Cortex of kidney (tissue), 1 donor: ENCODE data around the gene U2AF1L4.

Source experiments
- DNase-seq: peaks from one replicate; lab custom pipeline; 2025; lab: John Stamatoyannopoulos, UW

The U2AF1L4 gene

DNA sequence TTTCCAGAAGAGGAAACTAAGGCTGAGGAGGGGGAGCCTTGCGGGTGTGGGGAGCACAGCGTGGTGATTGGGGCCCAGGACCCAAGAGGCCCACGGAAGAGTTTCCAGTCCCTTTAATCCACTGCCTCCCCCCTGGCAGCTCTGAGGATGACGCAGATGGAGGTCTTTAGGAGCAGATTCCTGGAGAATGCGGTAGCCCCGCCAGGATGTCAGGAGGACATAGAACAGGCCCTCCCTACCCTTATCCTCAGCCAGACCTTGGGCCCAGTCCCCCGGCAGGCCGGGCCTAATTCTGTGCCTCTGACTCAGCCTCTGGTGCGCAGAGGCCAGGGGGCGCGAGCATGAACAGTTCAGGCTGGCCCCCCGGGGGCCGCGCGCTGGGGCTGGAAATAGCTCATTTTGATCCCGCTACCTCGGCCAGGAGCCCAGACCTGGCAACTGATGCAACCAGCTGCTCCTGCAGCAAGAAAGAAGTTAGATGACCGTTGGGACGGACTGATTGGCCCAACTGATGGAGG lies 12.1 kb upstream of the U2AF1L4 start:
- no peak for DNase-seq

DNA sequence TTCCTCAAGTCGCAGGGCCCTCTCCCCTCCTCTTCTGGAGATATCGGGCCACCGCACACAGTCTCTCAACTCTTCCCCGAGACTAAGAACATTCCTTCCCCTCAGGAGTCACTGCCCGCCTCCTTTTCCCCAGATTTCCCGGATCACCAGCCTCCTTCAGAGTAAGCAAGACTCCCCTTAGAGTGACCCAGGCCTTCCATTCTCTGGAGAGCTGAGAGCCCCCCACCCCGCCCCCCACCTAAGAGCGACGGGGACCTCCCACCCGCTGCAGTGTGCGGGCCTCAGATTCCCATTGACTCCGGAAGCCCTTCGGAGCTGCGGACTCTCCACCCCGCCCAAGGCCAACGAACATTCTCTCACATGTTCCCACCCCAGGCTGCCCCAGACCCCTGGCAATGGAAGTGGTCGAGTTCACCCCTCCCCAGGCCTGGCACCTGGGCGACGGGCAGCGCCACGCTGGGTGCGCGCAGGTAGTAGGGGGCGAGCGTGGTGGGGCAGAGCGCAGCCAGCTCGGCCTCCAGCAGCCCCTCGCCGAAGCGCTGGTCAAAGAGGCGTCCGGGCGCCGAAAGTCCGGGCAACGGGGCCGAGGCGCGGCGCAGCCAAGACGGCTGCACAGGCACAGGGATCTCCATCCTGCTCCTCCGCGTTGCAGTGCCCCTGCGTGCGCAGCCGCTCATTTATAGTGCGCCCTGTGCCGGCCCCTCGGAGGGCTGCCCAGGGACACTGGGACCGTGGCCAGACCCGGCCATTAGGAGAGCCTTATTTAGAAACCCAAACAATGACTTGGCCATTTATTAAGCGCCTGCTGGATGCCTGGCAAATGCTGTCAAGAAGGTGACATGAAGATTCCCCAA lies 11.4 kb upstream of the U2AF1L4 start, which contains the start of gene HSPB6:
TSS of gene HSPB6 (minus strand) at position 653 of the 854 bp plus-strand sequence. CDS start at position 632, 21 bp downstream.
- no peak for DNase-seq

DNA sequence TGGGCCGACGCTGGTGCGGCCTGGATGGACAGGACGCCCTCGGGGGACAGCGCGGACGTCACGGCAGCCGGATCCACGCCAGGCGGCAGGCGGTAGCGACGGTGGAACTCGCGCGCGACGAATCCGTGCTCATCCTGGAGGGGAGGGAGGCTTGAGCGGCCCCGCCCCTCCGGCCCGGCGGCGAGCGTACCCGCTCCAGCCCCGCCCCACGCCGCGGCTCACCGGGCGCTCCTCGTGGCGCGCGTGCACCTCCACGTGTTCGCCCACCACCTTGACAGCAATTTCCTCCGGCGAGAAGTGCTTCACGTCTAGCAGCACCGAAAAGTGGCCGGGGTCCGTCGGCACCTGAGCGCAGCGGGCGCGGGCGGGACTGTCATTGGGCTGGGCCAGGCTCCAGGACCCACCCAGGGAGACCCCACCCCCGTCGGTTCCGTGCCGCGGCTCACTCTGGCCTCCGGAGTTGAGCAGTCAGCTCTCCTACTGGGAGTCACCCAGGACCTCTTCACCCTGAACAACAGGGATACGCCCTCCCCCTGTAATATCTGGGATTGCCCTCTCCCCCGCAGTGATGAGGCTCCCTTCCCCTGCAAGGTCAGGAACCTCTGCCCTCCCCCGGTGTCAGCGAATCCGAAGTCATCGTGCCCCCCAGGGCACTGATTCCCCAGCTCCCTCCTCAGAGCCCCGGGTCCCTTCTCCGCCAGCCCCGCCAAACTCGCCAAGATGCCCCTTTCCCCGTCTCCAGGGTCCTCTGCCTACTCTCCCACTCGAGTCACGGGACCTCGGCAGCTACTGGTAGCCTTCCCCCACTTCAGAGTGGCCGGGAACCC lies 10.5 kb upstream of the U2AF1L4 start:
- no peak for DNase-seq

DNA sequence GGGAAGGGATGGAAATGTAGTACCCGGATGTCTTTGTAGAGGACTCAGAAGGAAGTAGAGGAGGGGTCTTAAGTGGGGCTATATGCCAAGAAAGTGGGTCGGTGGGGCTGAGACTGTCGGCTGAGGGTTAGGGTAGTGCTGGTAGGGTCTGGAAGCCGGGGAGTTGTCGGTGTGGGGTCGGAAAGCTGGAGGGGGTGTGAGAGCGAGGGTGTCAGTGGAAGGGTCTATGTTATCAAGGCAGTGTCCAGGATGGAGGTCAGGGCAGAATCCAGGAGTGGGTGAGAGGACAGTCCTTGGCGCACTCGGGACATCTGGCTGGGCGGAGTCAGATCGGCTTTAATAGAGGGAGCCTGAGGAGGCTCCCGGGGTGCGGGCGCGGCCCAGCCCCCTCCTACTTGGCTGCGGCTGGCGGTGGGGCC lies 9.9 kb upstream of the U2AF1L4 start:
- DNase-seq: no peak

DNA sequence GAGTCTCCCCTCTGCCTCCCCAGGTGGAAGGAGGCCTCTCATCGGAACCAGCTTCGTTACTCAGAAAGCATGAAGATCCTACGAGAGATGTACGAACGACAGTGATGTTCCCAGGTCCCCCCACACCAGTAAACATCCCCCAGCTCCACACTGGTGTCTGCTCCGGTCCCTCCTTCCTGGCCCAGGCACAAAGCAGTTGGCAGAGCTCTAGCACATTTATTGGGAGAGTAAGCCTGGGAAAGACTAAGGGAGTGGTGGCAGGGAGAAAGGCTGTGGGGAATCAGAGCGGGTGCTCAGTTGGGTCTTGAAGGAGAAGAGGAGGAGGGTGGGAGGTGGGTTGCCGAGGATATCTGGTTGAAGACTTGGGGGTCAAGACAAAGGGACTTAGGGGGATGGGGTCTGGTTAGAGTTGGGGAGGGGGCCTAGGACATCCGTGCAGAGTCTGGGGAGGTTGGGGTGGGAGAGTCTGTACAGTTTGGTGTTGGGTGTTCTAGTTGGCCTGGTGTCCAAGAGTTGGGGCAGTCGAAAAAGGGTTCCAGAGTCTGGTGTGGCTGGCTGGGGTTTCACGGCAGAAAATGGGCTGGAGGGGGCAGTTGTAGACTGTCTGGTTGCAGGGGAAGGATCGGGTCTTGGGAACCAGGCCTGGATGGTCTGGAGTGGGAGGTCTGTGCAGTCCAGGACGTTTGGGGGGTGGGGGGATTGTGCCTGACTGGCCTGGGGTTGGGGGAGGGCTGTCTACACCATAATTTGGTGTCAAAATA lies 9.3 kb upstream of the U2AF1L4 start:
- no peak for DNase-seq

DNA sequence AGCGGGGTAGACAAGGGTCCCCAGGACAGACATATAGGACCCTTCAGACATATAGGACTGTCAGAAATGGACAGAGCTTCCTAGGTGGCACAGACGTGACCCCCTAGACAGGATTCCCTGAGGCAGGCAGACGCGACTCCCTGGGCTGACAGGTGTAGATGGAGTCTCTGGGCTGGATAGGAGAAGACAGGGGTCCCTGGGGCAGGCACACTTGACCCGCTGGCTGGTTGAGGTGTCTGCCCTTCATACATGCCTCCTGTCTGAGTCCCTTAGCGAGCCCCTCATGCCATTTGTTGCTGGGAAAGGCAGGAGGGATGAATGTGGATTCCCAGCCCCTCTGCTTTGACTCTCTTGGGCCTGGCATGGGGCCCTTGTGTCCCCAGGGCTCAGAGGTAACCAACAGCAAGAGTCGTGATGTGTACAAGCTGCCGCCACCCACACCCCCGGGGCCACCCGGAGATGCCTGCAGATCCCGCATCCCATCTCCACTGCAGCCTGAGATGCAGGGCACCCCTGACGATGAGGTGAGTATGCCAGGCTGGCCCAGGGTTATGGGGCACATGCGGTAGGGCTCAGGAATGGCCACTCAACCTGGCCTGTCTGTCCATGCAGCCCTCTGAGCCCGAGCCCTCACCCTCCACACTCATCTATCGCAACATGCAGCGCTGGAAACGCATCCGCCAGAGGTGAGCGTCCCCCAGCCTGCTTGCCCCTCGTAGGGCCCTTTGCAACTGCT lies 8.6 kb upstream of the U2AF1L4 start:
- DNase-seq: no peak

DNA sequence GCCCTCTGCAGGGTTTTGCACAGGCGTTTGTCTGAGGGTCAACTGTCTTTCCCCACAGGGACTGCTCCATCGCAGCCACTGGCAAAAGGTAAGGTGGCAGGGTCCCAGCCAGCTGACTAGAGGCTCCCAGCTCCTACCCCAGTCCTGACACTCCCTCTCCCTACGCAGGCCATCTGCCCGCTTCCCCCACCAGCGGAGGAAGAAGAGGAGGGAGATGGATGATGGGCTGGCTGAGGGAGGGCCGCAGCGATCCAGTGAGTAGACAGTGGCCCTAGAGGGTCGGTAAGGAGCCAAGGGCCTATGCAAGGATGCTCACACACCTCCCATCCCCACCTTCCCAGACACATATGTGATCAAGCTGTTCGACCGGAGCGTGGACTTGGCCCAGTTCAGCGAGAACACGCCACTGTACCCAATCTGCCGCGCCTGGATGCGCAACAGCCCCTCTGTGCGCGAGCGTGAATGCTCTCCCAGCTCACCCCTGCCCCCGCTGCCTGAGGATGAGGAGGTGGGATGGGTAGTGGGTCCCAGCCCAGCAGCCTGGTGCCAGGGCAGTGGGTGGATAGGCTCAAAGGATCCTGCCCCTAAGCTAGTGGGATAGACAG lies 7.6 kb upstream of the U2AF1L4 start:
- DNase-seq: no peak

DNA sequence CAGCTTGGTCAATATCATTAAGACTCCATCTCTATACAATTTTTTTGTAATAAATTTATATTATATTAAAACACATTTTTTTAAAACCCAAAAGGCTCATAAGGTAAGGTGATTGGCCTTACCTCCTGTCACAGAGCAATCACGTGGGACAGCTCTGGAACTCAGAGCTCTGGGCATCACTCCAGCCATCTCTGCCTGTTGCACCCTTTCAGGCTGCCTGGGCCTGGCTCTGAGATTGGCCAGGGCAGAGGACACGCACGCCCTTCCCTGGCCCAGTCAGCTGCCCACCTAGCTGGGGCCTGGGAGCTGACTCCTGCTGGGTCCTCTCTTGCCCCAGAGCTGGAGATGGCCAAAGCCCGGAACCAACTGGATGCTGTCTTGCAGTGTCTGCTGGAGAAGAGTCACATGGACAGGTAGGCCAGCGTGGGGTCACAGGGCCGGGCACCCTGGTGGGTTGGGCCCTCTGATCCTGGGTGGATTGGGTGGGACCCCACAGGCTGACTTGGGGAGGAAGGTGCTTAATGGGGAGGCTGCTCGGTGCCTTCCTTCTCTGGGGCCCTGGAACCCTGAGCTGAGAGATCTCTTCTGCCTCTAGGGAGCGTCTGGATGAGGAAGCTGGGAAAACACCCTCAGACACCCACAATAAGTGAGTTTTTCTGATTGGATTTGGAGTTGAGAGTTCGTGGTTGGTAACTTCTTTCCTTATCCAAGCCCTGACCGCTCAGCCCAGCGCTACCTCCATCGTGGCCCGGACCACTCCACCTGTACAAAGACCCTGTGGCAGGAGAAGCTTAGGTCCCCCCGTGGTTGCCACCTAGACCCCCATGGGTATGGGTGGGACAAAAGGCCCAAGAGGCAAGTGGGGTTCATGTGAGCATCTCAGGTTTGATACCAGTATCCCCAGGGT lies 6.9 kb upstream of the U2AF1L4 start:
- DNase-seq: no peak

DNA sequence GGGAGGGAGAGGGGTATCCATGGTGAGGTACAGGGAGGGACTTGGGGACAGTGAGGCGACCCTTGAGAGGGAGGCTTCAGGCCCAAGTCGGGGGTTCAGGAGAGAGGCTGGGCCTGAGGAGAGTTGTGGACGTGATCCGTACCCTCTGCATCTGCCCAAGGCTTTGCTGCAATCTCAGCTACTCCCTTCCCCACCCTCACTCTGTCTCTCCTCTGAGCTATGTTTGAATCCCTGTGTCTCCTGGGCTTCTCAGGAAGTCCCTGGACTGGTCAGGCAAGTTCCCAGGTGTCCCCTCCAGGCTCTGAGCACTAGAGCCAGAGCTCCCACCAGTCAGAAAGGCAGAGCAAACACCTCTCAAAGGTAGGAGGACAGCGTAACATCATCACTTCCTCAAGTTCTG lies 4.9 kb upstream of the U2AF1L4 start:
- DNase-seq: no peak

DNA sequence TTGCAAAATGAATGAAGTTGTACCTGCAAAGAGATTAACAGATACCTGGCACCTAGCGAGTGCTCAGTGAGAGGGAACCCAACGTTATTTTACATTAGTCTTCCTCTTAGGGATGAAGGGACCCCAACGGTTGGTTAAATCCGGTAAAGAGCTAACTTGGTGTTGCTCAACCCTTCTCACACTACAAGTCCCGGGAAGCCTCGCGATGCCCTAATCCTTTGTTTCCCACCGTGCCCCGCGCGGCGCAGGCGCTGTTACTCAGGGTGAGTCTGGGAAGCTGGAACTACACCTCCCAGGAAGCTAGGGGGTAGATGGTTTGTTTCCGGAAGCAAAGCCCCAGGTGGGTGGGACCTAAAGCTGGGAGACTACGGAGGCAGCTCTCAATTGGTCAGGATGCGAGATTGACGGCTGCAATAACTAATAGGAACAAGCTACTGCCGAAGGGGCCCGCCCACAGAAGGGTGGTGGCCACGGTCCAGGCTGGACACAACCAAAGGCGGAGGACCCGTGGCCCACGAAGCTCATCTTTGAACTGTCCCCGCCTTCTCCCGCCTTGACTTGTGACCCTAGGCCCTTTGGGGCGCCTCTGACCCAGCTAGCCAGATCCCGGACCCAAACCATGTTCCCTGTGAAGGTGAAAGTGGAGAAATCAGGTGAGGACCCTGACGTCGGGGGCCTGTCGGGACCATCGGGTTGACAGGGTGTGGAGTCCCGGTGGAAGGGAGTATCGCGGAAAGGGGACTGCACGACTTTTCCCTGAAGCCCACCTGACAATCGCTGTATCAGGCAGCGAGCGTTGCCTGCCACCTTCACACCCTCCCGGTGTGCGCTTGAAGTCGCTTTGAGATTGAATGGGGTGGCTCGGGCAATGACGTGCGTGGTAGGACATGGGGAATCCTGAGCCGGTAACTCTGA lies 3.1 kb upstream of the U2AF1L4 start, which contains the start of gene LIN37:
TSS of gene LIN37 (plus strand) at position 471 of the 915 bp plus-strand sequence. CDS start at position 620, 149 bp downstream.
- DNase-seq: no peak

DNA sequence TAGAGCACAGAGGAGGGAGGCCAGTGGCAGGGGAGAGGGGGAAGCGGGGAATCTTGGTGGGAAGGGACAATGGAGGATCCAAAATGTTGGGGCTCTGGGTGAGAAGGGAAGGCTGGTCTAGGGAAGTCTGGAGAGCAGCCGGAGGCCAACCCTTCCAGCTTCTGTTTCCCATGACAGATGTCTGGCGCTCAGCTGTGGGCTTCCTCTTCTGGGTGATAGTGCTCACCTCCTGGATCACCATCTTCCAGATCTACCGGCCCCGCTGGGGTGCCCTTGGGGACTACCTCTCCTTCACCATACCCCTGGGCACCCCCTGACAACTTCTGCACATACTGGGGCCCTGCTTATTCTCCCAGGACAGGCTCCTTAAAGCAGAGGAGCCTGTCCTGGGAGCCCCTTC lies 1.3 kb upstream of the U2AF1L4 start:
- DNase-seq: no peak

DNA sequence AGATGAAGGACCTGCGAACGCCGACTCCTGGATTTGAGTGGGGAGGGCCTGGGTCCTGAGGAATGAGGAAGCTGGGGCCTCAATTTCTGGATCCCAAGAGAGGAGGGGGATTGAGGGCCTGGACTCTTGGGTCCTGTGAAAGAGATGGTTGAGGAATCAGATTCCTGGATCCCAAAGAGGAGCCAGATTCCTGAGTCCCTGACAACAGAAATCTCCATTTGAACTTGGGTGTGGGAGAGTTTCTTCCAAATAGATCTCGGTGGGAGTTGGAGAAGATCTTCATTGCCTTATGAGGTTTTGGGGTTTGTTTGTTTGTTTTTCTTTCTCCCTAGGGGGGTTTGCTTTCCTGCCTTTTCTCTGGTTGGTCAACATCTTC lies 857 bp upstream of the U2AF1L4 start:
- DNase-seq: no peak

DNA sequence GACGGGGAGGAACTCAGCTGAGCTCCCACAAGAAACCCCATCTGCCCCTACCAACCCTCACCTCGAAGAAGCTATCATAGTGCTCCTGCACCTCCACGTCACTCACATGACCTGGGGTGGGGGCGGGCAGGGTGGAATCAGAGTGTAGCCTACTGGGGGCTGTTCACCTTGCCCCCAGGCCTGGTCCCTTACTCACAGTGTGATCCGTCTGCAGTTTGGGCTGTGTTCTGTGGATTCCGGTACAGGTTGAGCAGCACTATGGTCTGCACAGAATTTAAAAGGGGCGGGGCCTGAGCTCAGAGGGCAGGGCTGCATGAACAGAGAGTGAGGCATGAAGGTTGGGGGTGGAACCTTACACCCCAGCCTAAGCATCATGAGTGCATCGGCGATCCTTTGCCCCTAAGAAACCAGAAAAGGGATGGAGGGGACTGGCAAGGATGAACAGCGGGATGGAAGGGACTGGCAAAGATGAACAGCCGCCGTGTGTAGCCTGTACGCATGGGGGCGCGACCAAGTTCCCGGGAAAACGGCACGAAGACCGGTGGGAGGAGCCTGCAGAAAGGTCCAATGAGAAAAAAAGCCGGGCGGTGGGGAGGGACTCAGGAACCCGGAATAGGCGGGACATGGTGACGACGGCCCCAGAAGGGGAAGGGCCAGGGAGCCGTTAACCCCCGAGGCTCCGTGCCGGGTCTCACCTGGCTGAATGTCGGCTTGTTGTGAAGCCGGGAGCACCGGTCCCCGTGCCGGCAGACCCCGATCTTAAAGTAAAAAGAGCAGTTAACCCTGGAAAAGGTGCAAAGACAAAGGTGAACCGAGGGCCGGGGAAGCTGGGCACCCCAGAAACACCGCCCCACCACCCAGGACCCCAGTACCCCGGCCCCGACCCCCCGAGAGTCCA lies 539 bp downstream of the U2AF1L4 start:
- DNase-seq: no peak

DNA sequence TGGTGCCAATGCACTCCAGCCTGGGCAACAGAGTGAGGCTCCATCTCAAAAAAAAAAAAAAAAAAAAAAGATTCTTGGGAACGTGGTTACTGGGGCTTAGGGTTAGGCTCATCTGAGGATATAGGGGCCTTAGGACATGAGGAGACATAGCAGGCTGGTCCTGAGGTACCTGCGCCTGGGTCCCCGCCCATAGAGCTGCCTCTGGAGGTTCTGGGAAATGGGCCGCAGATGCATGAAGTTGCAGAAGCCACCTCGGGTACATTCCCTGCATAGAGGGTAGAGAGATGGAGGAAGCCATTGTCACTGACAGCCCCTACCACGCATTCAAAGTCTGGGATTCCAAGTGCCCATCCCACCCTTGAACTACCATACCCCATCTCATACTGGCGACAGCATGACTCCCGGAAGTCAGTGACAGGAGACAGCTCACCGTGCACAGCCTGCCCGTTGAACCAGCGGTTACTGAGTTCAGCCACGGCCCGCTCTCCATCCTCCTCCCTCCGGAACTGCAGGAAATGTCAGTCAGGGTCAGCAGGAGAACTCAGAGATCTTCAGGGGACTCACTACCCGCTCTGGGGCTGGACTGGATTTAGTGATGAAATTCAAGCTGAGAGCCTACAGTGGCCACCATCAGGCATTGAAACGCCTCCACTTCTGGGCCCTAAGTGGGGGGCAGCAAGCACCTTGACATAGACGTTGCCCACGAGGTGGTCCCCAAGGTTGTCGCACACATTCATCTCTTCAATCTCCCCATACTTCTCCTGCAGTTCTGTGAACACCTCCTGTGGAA lies 1.4 kb downstream of the U2AF1L4 start:
- no peak for DNase-seq

DNA sequence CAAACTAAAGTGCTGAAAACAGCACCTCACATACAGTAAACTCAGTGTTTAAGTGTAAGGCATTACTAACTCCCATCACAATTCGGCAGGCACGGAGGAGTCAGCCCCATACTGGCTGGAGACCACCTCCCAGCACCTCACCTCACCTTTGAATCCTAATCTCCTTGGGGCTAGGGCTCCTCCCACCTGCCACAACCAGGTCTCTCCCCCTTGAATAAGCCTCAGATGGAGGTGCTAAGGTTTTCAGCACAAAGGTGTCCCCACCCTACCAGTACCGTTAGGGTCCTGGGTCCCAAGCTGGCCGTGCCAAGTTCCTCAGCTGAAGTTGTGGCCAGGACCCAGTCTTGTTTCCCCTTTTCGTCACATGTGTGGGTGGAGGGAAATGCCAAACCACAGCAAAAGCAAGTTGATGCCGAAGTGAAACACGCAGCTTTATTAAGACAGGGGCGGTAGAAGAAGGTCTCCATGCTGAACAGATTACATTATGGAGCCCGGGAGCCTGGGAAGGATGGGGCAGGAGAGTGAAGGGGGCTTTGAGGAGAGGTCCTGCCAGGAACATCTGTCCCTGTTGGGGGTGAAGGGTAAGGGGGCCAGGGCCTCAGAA lies 3.0 kb downstream of the U2AF1L4 start, which contains the start of gene IGFLR1:
TSS of gene IGFLR1 (minus strand) at position 332 of the 604 bp plus-strand sequence. CDS start 1,272 bp downstream, outside the sequence.
- no peak for DNase-seq

DNA sequence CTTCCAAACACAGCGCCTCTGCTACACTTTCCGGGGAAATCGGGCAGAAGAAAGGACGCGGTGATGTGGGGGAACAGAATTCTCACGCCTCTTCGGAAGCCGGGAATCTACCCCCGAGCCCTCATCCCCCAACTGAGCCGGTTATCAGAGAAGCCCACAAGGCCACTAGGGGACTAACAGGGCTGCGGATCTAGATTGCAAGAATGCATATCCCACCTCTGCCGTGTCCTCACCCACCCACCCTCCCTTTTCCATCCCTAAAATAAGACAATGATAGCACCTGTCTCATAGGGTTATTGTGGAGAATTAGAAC lies 4.1 kb downstream of the U2AF1L4 start:
- DNase-seq: no peak
